Stimulated activated CD8-positive, alpha-beta memory T cell treated with anti-CD3 and anti-CD28 coated beads, Interleukin-4, amount 100 ng/mL, for 24 hours (primary cell): ENCODE results near the gene VAV2.

Experiments
- DNase-seq: peaks from one replicate; pipeline ENCODE4 v3.0.0-alpha.2; 2020; ENCODE audit warnings: low read depth

Gene VAV2

DNA sequence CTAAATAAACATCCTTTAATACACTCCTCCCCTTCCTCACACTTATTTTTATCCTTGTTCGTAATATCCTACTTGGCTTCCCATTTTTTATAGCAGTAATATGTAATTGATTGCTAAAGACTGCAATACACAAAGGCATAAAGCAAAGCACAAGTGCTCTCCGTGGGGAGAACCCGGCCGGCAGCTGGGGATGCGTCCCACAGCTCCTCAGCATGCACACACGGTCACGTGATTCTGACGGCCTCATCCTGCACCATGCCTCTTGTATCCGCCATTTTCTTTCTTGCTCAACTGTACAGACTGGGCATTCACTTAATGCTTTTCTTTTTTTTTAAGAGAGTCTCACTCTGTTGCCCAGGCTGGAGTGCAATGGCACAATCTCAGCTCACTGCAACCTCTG is 36.0 kb upstream of the VAV2 start:
- DNase-seq, result no peak

GRCh38 chr9:134027561-134027960 is 35.4 kb upstream of the VAV2 start:
- no peak for DNase-seq

DNA sequence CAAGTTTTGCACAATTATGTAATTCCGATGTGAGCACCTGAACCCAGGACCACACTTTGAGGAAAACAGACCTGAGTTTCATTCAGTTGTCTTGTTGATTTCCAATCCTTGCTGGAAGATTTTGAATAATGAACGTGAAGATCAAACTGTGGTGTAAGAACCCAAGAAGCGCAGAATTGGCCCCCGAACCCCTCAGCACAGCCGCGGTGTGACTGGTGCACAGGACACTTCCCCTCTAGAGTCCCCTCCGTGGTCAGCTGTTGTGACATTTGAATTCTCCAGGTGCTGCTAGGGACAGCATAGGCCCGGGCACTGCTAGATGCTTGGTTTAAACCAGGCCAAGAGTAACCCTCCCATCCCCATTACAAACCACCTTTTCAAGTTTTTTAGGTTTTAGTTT is 34.9 kb upstream of the VAV2 start:
- DNase-seq, result no peak

- no peak for DNase-seq
These were observed 34.5 kb upstream of the VAV2 start for GRCh38 chr9:134026581-134026980.

GRCh38 chr9:134025606-134026541 is 33.8 kb upstream of the VAV2 start:
- peak; percentile 26 for DNase-seq

DNA sequence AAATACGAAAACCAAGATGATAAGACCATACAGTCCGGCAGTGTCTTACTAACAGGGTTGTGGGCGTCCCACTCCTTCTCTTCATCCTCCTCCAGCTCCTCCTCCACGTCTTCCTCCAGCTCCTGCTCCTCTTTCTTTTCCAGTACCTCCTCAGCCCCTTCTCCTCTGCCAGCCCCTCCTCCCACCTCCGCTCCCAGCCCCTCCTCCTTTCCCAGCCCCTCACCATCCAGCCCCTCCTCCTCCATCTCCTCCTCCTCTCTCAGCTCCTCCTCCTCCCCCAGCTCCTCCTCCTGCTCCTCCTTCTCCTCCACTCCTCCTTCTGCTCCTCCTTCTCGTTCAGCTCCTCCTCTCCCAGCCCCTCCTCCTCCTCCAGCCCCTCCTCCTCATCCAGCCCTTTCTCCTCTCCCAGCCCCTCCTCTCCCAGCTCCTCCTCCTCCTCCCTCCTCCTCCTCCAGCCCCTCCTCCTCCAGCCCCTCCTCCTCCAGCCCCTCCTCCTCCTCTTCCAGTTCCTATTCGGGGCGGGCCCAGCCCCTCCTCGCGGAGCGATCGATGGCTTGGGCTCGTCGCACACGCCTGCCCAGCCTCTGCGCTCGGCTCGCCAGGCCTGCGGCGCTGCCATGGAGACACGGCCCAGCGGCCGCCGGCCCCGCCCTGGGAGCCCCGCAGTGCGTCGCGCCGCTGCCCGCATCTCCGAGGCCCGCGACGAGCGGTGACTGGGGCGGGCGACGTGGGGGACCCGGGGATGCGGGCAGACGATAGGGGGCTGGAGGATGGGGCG is 32.9 kb upstream of the VAV2 start, which contains the start of gene BRD3OS:
Gene BRD3OS, plus strand, starts transcription at position 654 of the 778 bp plus-strand sequence. CDS start 1,267 bp downstream, outside the sequence.
- DNase-seq, result peak; percentile 89

DNA sequence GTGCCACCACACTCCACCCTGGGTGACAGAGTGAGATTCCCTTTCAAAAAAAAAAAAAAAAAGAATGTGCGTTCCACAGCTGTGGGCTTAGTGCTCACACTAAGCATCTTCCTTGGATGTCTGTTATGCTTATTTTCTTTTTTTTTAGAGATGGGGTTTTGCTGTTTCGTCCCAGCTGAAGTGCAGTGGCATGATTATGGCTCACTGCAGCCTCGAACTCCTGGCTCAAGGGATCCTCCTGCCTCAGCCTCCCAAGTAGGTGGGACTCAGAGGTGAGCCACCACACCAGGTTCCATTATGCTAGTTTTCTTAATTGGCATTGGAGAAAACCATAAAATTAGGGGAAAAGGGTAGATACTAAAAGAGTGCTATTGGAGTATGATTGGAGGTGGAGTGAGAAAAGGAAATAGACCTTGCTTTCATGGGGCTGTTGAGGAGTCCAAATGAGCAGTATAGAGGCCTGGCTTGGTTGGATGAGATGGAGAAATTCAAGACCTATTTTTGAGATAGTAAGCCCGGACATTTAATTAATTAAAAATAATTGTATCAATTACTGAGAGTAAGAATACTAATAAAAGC is 32.2 kb upstream of the VAV2 start:
- DNase-seq, result no peak

- no peak for DNase-seq
These were observed 22.8 kb upstream of the VAV2 start for GRCh38 chr9:134014946-134015345.

DNA sequence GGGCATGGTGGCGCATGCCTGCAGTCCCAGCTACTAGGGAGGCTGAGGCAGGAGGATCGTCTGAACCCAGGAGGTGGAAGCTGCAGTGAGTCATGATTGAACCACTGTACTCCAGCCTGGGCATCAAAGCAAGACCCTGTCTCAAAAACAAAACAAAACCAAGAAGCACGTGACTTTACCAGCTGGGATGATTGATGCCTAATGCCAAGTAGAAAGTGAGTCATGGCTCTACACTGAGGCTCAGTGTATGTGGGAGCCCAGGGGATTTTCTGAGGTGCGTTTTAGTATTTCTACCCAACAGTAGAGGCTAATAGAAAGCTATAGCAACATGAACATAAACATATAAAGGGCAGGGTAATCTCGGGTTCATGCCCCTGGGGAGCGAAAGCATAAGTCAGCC is 19.3 kb upstream of the VAV2 start:
- DNase-seq, result no peak

DNA sequence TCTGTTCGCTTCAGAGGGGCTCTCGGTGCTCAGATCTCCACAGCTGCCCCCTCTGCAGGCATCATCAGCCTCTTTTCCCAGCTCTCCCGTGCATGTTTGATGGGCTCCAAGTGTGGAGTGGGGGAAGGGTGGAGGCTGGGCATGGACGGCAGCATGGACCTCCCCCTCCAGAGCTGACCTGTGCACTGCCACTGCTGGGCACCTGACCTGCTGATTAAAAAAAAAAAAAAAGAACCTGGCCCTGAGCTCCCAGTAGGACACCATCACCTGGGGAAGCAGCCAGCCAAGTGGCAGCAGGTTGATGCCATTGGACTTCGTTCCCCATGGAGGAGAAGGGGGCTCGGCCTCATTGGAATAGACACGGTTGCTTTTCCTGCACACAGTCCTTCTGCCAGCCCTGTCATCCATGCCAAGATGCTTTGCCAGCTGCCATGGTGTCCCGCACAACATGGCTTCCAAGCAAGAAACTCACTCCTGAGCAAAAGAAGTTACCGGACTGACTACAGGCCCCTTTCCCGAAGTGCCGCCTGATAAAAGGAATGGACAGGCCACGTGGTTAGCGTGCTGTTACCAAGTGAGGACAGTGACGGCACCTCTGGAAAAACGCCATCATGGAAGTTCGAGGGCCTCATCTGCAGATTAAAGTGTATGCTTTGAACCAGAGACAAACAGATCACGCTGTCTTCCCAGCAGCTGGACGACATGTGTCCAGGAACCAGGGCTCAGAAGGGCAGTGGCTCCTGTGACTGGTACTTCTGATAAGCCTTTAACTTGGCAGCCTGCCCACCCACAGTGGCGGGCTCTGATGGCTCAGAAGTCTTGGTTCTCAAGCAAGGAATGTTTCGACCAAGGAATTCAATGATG is 18.4 kb upstream of the VAV2 start:
- no peak for DNase-seq

GRCh38 chr9:134007571-134007970 is 15.4 kb upstream of the VAV2 start:
- no peak for DNase-seq

GRCh38 chr9:134007150-134007549 is 15.0 kb upstream of the VAV2 start:
- DNase-seq, result no peak

GRCh38 chr9:134005381-134005780 is 13.3 kb upstream of the VAV2 start:
- DNase-seq, result no peak

DNA sequence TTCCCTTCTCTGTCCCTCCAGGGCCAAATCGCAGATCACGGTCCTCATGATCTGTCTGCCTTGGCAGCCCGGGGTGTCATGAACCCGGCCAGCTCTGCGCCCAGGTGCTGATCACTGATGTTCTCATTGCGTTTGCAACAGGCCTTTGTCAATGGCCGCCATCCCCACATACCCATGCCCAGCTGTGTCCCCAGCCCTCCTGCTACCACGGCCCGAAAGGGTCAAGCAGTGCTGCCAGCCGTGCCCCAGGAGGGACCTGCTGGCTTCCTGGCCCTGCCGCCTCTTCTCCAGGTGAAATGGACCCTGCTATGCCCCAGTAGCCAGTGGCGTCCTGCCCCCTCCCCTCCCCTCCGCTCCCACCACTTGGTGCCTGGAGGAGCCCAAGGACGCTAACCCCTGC is 12.8 kb upstream of the VAV2 start:
- no peak for DNase-seq

DNA sequence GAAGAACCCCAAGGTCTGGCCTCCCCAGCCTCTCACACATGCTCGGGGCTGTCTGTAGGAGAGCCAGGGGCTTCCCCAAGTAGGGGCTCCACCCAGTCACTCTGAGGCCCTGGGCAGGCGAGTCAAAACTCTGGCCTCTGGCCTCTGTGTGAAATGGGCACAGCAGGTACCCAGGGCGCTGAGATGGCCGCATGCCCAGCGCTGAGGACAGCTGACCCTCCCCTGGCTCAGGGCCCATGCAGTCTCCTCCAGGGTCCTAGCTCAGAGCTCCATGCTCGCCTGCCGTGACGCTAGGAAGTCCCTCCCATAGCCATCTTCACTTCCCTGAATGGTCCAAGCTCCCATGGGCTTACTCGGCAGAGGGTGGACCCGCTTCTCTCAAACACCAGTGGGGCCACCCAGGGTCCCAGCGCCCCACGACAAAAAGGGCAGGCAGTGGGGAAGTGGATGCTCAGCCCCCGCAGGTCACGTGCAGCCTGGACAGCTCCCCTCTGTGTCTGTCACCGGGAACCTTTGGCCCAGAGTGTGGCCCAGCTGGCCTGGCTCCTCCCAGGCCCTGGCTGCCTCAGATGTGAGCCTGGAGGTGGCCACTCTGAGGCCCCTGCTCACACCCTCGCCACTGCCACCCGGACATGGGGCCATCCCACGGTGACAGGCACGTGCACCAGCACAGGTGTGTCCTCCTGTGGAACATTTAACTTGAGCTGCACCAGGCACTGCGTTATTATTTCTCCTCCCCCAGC is 12.2 kb upstream of the VAV2 start:
- no peak for DNase-seq

DNA sequence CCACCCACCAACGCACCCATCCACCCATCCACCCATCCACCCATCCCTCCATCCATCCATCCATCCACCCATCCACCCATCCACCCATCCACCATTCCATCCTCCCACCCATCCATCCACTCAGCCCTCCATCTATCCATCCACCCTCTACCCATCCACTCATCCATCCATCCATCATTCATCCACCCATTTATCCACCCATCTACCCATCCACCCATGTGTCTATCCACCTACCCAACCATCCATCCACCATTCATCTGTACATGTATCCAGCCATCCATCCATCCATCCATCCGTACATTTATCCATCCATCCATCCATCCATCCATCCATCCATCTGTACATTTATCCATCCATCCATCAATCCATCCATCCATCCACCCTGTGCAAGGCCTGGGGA is 11.1 kb upstream of the VAV2 start:
- DNase-seq, result no peak

DNA sequence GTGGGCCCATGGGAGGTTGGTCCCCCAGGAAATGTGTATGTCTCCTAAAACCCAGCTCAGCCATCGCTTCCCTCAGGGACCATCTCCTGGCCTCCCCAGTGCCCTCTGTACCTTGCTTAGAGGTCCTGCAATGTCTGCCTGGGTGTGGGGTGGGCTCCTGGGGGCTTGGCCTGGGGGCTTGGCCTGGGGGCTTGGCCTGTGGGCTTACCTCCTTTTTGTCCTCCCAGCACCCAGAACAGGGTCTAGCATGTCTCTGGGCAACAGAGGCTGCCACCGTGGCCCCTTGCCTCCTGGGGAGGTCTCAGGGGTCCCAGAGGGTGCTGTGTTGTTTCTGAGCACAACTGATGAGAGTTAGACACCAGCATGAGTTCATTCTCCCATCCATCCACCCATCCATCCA is 10.7 kb upstream of the VAV2 start:
- DNase-seq, result no peak

GRCh38 chr9:133999851-134000265 is 7.7 kb upstream of the VAV2 start:
- no peak for DNase-seq

DNA sequence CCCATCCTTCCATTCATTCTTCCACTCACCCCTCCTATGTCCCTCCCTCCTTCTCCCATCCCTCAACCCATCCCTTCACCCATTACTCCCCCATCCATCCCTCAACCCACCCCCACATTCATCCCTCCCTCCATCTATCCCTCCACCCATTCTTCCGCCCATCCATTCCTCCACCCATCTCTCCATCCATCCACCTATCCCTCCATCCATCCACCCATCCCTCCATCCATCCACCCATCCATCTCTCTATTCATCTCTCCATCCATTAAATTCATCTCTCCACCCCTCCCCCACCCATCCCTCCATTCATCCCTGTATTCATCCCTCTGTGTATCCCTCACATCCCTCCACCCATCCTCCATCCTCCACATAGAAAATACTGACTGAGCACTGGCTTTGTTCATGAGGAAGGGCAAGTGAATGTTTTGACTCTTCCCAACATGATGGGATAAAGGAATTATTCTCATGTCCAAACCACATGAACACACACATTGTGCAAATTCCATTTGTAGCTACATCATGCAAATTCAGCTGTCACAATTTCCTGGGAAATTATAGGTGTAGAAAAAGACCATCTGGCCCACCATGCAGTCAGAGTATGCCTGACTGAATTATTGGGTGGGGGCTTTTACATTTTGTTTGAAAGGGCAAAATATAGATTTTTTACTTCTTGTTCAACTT is 6.9 kb upstream of the VAV2 start:
- no peak for DNase-seq

GRCh38 chr9:133997584-133997983 is 5.5 kb upstream of the VAV2 start:
- no peak for DNase-seq
